GM21423 (cell line): Measurements from ENCODE around the gene ELMOD3.
"Not testable (repeated sequence)": the region's sequence is repeated elsewhere in the genome, so short reads cannot be mapped to it uniquely, and the experiment has no call there.

ENCODE experiments used
- ATAC-seq: cut with Tn5 transposase; IDR thresholded peaks from one replicate; pipeline ENCODE4 v1.9.1; 2021; ENCODE audit warnings: mild to moderate bottlenecking, moderate library complexity; ENCODE audit not compliant: unreplicated experiment

Gene ELMOD3

GRCh38 chr2:85371045-85371444 is 16.5 kb downstream of the ELMOD3 start:
- ATAC-seq = no peak

- no peak for ATAC-seq
Observed at GRCh38 chr2:85376291-85377065, 21.9 kb downstream of the ELMOD3 start.

GRCh38 chr2:85377083-85377482 is 22.5 kb downstream of the ELMOD3 start:
- ATAC-seq = no peak

- ATAC-seq = no peak
Observed at GRCh38 chr2:85378257-85378656, 23.7 kb downstream of the ELMOD3 start.

- ATAC-seq = no peak
Observed at GRCh38 chr2:85380048-85380447, 25.5 kb downstream of the ELMOD3 start.

GRCh38 chr2:85383151-85383550 is 28.6 kb downstream of the ELMOD3 start:
- ATAC-seq = not testable (repeated sequence)

GRCh38 chr2:85383850-85384249 is 29.3 kb downstream of the ELMOD3 start:
- no peak for ATAC-seq

GRCh38 chr2:85385746-85386145 is 31.2 kb downstream of the ELMOD3 start:
- no peak for ATAC-seq

GRCh38 chr2:85387754-85388153 is 33.2 kb downstream of the ELMOD3 start:
- no peak for ATAC-seq

GRCh38 chr2:85388878-85389538 is 34.4 kb downstream of the ELMOD3 start:
- ATAC-seq = no peak

GRCh38 chr2:85390941-85391669 is 36.5 kb downstream of the ELMOD3 start:
- no peak for ATAC-seq

- ATAC-seq = no peak
Observed at GRCh38 chr2:85393836-85394235, 39.3 kb downstream of the ELMOD3 start.

GRCh38 chr2:85394261-85394681 is 39.7 kb downstream of the ELMOD3 start:
- ATAC-seq = no peak

GRCh38 chr2:85394976-85395375 is 40.4 kb downstream of the ELMOD3 start:
- ATAC-seq = no peak

GRCh38 chr2:85395912-85396475 is 41.4 kb downstream of the ELMOD3 start:
- ATAC-seq = no peak

- no peak for ATAC-seq
Observed at GRCh38 chr2:85396531-85397470, 42.2 kb downstream of the ELMOD3 start.

- ATAC-seq = no peak
Observed at GRCh38 chr2:85397925-85398331, 43.4 kb downstream of the ELMOD3 start.

GRCh38 chr2:85398426-85399182 is 44.0 kb downstream of the ELMOD3 start:
- ATAC-seq = no peak

- no peak for ATAC-seq
Observed at GRCh38 chr2:85399183-85399455, 44.5 kb downstream of the ELMOD3 start.

- no peak for ATAC-seq
Observed at GRCh38 chr2:85400023-85400422, 45.5 kb downstream of the ELMOD3 start.
